ENCODE measurements around the gene KCNJ6. TPM values are rescaled to one million over a fixed set of nuclear protein-coding genes. Genes with fewer than 3 reads are reported as not detected.

KCNJ6 gene
- total and polyA plus RNA-seq, 5 donors from 2014 or later, result not detected

- Mint-ChIP-seq H3K36me3 (no peaks in the 10 kb centered on the region), H3K9me3 (peaks cover 0 to 1% (median 0%) of the 10 kb centered on the region in 7 donors), H3K4me3 (no peak overlapping the region), H3K27ac (no peak overlapping the region), H3K27me3 (peaks cover 36% of the 10 kb centered on the region), H3K4me1 (peaks cover 0 to 12% (median 0%) of the 10 kb centered on the region in 4 donors)
- Histone ChIP-seq H3K27me3 (ENCODE audit: control insufficient read depth, insufficient read depth, low read length) (peaks cover 14% of the 10 kb centered on the region), H3K9me3 (ENCODE audit: control insufficient read depth in 2 of 2, low read length in 2 of 2) (no peaks in the 10 kb centered on the region), H3K4me3 (ENCODE audit: low read depth, low read length) (no peak overlapping the region), H3K36me3 (ENCODE audit: control insufficient read depth, insufficient read depth, low read length) (no peaks in the 10 kb centered on the region), H3K27ac (ENCODE audit: insufficient read depth, low read length, poor library complexity, severe bottlenecking) (no peak overlapping the region), H3K4me1 (ENCODE audit: control insufficient read depth, insufficient read depth, low read length, poor library complexity, severe bottlenecking) (no peaks in the 10 kb centered on the region)
- DNase-seq (no peak), ATAC-seq (ENCODE audit: low read depth in 2 of 2) (no peak)
Measured at GRCh38 chr21:37627561-37627960, 288.7 kb downstream of the KCNJ6 start.

GRCh38 chr21:37627074-37627473, 289.2 kb downstream of the KCNJ6 start:
- ATAC-seq (ENCODE audit: low read depth in 2 of 2), result no peak
- H3K27me3 Mint-ChIP-seq, result peaks cover 32% of the 10 kb centered on the region
- Histone ChIP-seq H3K4me3 (ENCODE audit: low read depth, low read length) (no peak overlapping the region), H3K27me3 (ENCODE audit: control insufficient read depth, insufficient read depth, low read length) (peaks cover 14% of the 10 kb centered on the region), H3K36me3 (ENCODE audit: control insufficient read depth, insufficient read depth, low read length) (no peaks in the 10 kb centered on the region), H3K27ac (ENCODE audit: insufficient read depth, low read length, poor library complexity, severe bottlenecking) (no peak overlapping the region), H3K4me1 (ENCODE audit: control insufficient read depth, insufficient read depth, low read length, poor library complexity, severe bottlenecking) (no peaks in the 10 kb centered on the region), H3K9me3 (ENCODE audit: control insufficient read depth in 2 of 2, low read length in 2 of 2) (no peaks in the 10 kb centered on the region)
- no peaks in the 10 kb centered on the region for H3K36me3 Mint-ChIP-seq
- H3K9me3 Mint-ChIP-seq, result no peaks in the 10 kb centered on the region
- H3K27ac Mint-ChIP-seq, result no peak overlapping the region
- DNase-seq, result no peak
- H3K4me3 Mint-ChIP-seq, result no peak overlapping the region
- peaks cover 0 to 12% (median 0%) of the 10 kb centered on the region in 4 donors for H3K4me1 Mint-ChIP-seq

- Histone ChIP-seq H3K27ac (ENCODE audit: insufficient read depth, low read length, poor library complexity, severe bottlenecking) (no peak overlapping the region), H3K9me3 (ENCODE audit: control insufficient read depth in 2 of 2, low read length in 2 of 2) (no peaks in the 10 kb centered on the region), H3K27me3 (ENCODE audit: control insufficient read depth, insufficient read depth, low read length) (peaks cover 9% of the 10 kb centered on the region), H3K36me3 (ENCODE audit: control insufficient read depth, insufficient read depth, low read length) (no peaks in the 10 kb centered on the region), H3K4me1 (ENCODE audit: control insufficient read depth, insufficient read depth, low read length, poor library complexity, severe bottlenecking) (no peaks in the 10 kb centered on the region), H3K4me3 (ENCODE audit: low read depth, low read length) (no peak overlapping the region)
- no peaks in the 10 kb centered on the region for H3K9me3 Mint-ChIP-seq
- no peaks in the 10 kb centered on the region for H3K36me3 Mint-ChIP-seq
- no peak for ATAC-seq (ENCODE audit: low read depth in 2 of 2)
- H3K27ac Mint-ChIP-seq, result no peak overlapping the region
- H3K4me3 Mint-ChIP-seq, result no peak overlapping the region
- H3K4me1 Mint-ChIP-seq, result peaks cover 0 to 5% (median 0%) of the 10 kb centered on the region in 4 donors
- DNase-seq, result no peak
- H3K27me3 Mint-ChIP-seq, result peaks cover 24% of the 10 kb centered on the region
Measured at GRCh38 chr21:37626320-37626719, 289.9 kb downstream of the KCNJ6 start.

- Mint-ChIP-seq H3K36me3 (no peaks in the 10 kb centered on the region), H3K4me3 (no peak overlapping the region), H3K27ac (no peak overlapping the region), H3K9me3 (no peaks in the 10 kb centered on the region), H3K27me3 (peaks cover 19% of the 10 kb centered on the region), H3K4me1 (peaks cover 0 to 4% (median 0%) of the 10 kb centered on the region in 4 donors)
- H3K4me1 ChIP-seq (ENCODE audit: control insufficient read depth, insufficient read depth, low read length, poor library complexity, severe bottlenecking), result no peaks in the 10 kb centered on the region
- H3K4me3 ChIP-seq (ENCODE audit: low read depth, low read length), result no peak overlapping the region
- no peak for ATAC-seq (ENCODE audit: low read depth in 2 of 2)
- no peaks in the 10 kb centered on the region for H3K9me3 ChIP-seq (ENCODE audit: control insufficient read depth in 2 of 2, low read length in 2 of 2)
- H3K36me3 ChIP-seq (ENCODE audit: control insufficient read depth, insufficient read depth, low read length), result no peaks in the 10 kb centered on the region
- H3K27ac ChIP-seq (ENCODE audit: insufficient read depth, low read length, poor library complexity, severe bottlenecking), result no peak overlapping the region
- no peak for DNase-seq
- H3K27me3 ChIP-seq (ENCODE audit: control insufficient read depth, insufficient read depth, low read length), result peaks cover 4% of the 10 kb centered on the region
Measured at GRCh38 chr21:37623689-37624088, 292.6 kb downstream of the KCNJ6 start.

GRCh38 chr21:37623183-37623582, 293.1 kb downstream of the KCNJ6 start:
- no peak for DNase-seq

GRCh38 chr21:37622755-37623154, 293.5 kb downstream of the KCNJ6 start:
- H3K9me3 Mint-ChIP-seq, result no peaks in the 10 kb centered on the region
- H3K27me3 Mint-ChIP-seq, result peaks cover 24% of the 10 kb centered on the region
- Histone ChIP-seq H3K27ac (ENCODE audit: insufficient read depth, low read length, poor library complexity, severe bottlenecking) (no peak overlapping the region), H3K27me3 (ENCODE audit: control insufficient read depth, insufficient read depth, low read length) (peaks cover 2% of the 10 kb centered on the region), H3K9me3 (ENCODE audit: control insufficient read depth in 2 of 2, low read length in 2 of 2) (no peaks in the 10 kb centered on the region), H3K4me1 (ENCODE audit: control insufficient read depth, insufficient read depth, low read length, poor library complexity, severe bottlenecking) (no peaks in the 10 kb centered on the region), H3K36me3 (ENCODE audit: control insufficient read depth, insufficient read depth, low read length) (no peaks in the 10 kb centered on the region), H3K4me3 (ENCODE audit: low read depth, low read length) (no peak overlapping the region)
- ATAC-seq (ENCODE audit: low read depth in 2 of 2) (no peak), DNase-seq (no peak)
- no peak overlapping the region for H3K4me3 Mint-ChIP-seq
- H3K36me3 Mint-ChIP-seq, result no peaks in the 10 kb centered on the region
- H3K27ac Mint-ChIP-seq, result no peak overlapping the region
- peaks cover 0 to 4% (median 0%) of the 10 kb centered on the region in 4 donors for H3K4me1 Mint-ChIP-seq

More at GRCh38 chr21:37623183-37623582, 293.1 kb downstream of the KCNJ6 start:
- Mint-ChIP-seq H3K4me1 (peaks cover 0 to 4% (median 0%) of the 10 kb centered on the region in 4 donors), H3K27me3 (peaks cover 23% of the 10 kb centered on the region), H3K4me3 (no peak overlapping the region), H3K9me3 (no peaks in the 10 kb centered on the region), H3K36me3 (no peaks in the 10 kb centered on the region), H3K27ac (no peak overlapping the region)
- ATAC-seq (ENCODE audit: low read depth in 2 of 2), result no peak
- H3K27ac ChIP-seq (ENCODE audit: insufficient read depth, low read length, poor library complexity, severe bottlenecking), result no peak overlapping the region
- no peaks in the 10 kb centered on the region for H3K36me3 ChIP-seq (ENCODE audit: control insufficient read depth, insufficient read depth, low read length)
- peaks cover 2% of the 10 kb centered on the region for H3K27me3 ChIP-seq (ENCODE audit: control insufficient read depth, insufficient read depth, low read length)
- no peaks in the 10 kb centered on the region for H3K4me1 ChIP-seq (ENCODE audit: control insufficient read depth, insufficient read depth, low read length, poor library complexity, severe bottlenecking)
- H3K9me3 ChIP-seq (ENCODE audit: control insufficient read depth in 2 of 2, low read length in 2 of 2), result no peaks in the 10 kb centered on the region
- no peak overlapping the region for H3K4me3 ChIP-seq (ENCODE audit: low read depth, low read length)

- DNase-seq (no peak), ATAC-seq (ENCODE audit: low read depth in 2 of 2) (no peak)
- Histone ChIP-seq H3K9me3 (ENCODE audit: control insufficient read depth in 2 of 2, low read length in 2 of 2) (no peaks in the 10 kb centered on the region), H3K4me3 (ENCODE audit: low read depth, low read length) (no peak overlapping the region), H3K27me3 (ENCODE audit: control insufficient read depth, insufficient read depth, low read length) (peaks cover 2% of the 10 kb centered on the region), H3K27ac (ENCODE audit: insufficient read depth, low read length, poor library complexity, severe bottlenecking) (no peak overlapping the region), H3K4me1 (ENCODE audit: control insufficient read depth, insufficient read depth, low read length, poor library complexity, severe bottlenecking) (no peaks in the 10 kb centered on the region), H3K36me3 (ENCODE audit: control insufficient read depth, insufficient read depth, low read length) (no peaks in the 10 kb centered on the region)
- no peak overlapping the region for H3K4me3 Mint-ChIP-seq
- peaks cover 17% of the 10 kb centered on the region for H3K27me3 Mint-ChIP-seq
- H3K4me1 Mint-ChIP-seq, result no peaks in the 10 kb centered on the region
- no peaks in the 10 kb centered on the region for H3K36me3 Mint-ChIP-seq
- H3K9me3 Mint-ChIP-seq, result peaks cover 0 to 1% (median 0%) of the 10 kb centered on the region in 7 donors
- H3K27ac Mint-ChIP-seq, result no peak overlapping the region
Measured at GRCh38 chr21:37620401-37620800, 295.9 kb downstream of the KCNJ6 start.

GRCh38 chr21:37619464-37619974, 296.7 kb downstream of the KCNJ6 start:
- no peak overlapping the region for H3K4me3 Mint-ChIP-seq
- H3K27ac ChIP-seq (ENCODE audit: insufficient read depth, low read length, poor library complexity, severe bottlenecking), result no peak overlapping the region
- peaks cover 0 to 1% (median 0%) of the 10 kb centered on the region in 7 donors for H3K9me3 Mint-ChIP-seq
- H3K36me3 Mint-ChIP-seq, result no peaks in the 10 kb centered on the region
- ATAC-seq (ENCODE audit: low read depth in 2 of 2) (no peak), DNase-seq (no peak)
- H3K9me3 ChIP-seq (ENCODE audit: control insufficient read depth in 2 of 2, low read length in 2 of 2), result no peaks in the 10 kb centered on the region
- no peaks in the 10 kb centered on the region for H3K4me1 Mint-ChIP-seq
- peaks cover 2% of the 10 kb centered on the region for H3K27me3 ChIP-seq (ENCODE audit: control insufficient read depth, insufficient read depth, low read length)
- H3K36me3 ChIP-seq (ENCODE audit: control insufficient read depth, insufficient read depth, low read length), result no peaks in the 10 kb centered on the region
- H3K27me3 Mint-ChIP-seq, result peaks cover 17% of the 10 kb centered on the region
- H3K4me1 ChIP-seq (ENCODE audit: control insufficient read depth, insufficient read depth, low read length, poor library complexity, severe bottlenecking), result no peaks in the 10 kb centered on the region
- H3K27ac Mint-ChIP-seq, result no peak overlapping the region
- no peak overlapping the region for H3K4me3 ChIP-seq (ENCODE audit: low read depth, low read length)

Data from CD4-positive, CD25-positive, alpha-beta regulatory T cell (primary cell).